ENCODE results near the gene ACVR1.

The ACVR1 gene

DNA sequence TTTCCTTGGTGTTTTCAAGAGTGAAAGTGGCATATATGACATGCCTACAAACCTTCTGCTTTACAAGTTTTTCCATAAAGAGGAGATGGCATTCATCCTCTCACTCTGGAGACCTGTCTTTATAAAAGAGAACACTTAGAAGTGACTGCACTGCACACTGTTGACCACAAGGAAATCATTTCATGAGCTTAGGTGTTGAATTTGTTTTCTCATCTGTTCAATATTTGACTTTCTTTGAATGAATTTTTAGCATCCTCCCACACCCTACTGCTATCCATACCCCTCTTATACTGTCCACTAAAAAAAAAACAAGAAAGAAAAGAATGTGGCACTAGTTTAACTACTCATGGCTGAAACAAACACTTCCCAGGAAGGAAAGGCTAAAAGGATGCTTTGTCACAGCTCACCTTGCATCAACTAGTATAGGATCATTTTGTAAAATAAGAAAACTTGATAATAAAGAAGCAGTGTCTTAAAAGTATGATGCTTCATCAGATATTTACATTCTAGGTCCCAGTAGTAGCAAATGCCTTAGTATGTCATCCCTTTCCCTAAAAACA, 83.0 kb downstream of the ACVR1 start:
- DNase-seq (ENCODE audit: low read depth in 2 of 2), result no peak

DNA sequence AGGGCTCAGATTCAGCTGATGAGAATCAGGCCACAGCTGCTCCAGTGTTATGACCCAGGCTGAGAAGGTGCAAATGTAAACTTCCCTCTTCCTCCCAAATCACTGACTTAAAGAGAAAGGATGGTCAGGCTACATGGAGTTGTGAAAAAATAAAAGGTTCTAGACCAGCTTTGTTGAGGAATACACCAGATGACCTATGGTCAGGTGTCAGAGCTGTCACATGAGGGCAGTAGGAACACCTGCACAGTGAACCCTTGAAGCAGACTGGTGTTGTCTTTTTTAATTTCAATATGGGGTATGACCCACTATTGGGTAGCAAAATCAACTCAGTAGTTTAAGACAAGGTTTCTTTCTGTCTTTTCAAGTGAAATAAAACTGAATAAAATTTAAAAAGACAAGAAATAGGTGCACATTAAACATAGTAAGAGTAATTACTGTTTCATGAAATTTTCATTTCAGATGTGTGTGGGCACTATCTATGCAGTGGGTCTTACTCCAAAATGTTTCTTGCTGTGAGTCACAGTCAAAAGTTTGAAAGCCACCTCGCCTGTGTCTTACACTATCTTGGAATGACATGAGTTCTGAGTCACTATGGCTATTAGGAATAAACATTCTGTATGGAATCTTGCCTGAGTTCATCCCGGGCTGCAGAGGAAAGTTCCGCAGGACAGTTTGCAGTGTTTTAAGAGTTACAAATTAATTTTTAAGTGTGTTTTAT, 83.6 kb downstream of the ACVR1 start:
- no peak for DNase-seq (ENCODE audit: low read depth in 2 of 2)

DNA sequence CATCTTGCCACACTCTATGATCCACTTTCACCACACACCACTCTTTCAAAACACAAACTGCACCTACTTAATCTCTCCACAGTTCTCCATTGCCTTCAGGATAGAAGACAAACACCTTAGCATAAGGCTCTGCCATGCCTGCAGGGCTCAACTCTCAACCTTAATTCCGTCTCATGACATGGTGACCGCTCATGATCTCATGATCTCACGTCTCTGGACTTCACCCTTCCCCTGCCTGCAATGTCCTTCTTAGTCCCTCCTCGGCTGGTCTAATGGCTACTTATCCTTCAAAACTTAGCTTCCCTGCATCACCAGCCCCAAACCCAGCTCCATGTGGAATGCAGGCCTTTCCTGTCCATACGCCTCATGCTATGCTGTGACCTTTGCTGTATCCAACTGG, 85.3 kb downstream of the ACVR1 start:
- no peak for DNase-seq (ENCODE audit: low read depth in 2 of 2)

DNA sequence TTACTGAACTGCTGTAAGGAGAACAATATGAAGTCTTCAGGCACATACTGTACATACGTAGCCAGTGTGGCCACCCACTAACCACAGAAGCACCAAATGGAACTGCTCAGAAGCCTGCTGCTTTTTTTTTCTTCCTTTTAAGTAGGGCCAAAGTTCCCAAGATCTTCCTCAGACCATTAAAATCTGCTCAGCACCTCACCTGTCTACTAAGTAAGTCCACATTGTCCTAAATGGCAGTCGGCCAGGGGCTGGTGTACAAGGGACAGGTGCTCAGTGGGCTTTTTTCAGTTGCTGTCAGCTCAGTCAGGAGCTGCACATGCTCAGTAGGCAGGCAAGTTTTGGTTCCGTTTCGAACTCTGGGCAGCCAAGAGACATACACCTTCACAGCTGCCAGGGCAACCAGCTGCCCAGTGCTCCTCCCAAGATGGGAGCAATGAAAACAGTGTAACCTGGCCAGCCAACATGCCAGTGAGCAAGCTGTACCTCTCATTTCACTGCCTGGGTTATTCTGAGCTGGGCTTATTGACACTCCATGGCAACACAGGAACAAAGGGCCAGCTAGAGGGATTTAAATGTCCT, 86.1 kb downstream of the ACVR1 start:
- DNase-seq (ENCODE audit: low read depth in 2 of 2), result no peak

DNA sequence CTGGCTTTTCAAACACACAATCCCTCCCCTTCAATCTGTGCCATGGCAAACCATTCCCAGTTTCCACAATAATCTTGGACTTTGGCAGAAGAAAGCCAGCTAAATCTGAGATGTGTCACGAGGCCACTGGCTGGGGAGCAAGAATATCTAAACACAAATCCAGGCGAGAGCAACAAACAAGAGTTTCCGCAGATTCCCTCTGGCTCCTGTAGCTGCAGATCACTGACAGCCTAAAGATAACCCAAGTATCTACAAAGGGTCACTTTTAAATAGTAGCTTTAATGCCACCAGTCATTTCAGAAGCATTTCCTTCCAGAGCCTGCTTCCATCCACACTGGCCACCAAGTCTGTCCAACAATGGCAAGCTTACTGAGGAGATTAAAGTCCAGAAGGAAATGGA, 86.9 kb downstream of the ACVR1 start:
- DNase-seq (ENCODE audit: low read depth in 2 of 2), result no peak

DNA sequence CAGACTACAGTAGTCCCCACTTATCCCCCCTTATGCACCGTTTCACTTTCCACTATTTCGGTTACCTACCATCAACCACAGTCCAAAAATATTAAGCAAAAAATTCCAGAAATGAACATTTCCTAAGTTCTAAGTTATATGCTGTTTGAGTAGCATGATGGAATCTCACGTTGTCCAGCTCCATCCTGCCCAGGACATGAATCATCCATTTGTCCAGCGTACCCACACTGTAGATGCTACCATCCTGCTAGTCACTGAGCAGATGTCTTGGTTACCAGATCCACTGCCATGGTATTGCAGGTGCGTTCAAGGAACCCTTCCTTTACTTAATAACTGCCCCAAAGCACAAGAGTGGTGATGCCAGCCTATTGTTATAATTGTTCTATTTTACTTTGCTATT, 87.9 kb downstream of the ACVR1 start:
- DNase-seq (ENCODE audit: low read depth in 2 of 2), result no peak

DNA sequence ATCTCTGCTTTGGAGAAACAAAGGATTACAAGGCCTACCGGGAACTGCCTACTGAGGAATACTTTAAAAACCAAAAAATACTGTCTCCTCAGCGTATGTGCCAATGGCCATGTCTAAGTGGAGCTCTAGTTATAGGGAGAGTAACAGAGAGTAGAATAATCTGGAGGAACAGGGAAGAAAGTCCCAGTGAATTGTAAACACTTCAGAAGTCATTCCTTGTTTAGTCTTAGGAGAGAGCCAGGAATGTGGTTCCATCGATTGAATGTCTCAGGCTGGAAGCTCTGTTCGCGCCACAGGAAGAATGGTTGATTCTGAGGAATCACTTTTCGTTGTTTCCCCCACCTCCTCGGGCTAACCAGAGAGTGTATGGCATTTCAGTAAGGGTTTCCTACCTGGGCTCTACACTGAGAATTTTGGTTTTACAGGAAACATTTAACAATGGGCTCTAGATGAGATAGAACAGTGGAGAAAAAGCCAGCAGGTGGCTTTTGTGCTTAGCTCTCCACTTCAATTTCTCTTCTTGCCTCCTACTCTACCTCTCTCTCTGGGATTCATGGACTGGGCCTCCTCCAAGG, 88.7 kb downstream of the ACVR1 start:
- no peak for DNase-seq (ENCODE audit: low read depth in 2 of 2)

DNA sequence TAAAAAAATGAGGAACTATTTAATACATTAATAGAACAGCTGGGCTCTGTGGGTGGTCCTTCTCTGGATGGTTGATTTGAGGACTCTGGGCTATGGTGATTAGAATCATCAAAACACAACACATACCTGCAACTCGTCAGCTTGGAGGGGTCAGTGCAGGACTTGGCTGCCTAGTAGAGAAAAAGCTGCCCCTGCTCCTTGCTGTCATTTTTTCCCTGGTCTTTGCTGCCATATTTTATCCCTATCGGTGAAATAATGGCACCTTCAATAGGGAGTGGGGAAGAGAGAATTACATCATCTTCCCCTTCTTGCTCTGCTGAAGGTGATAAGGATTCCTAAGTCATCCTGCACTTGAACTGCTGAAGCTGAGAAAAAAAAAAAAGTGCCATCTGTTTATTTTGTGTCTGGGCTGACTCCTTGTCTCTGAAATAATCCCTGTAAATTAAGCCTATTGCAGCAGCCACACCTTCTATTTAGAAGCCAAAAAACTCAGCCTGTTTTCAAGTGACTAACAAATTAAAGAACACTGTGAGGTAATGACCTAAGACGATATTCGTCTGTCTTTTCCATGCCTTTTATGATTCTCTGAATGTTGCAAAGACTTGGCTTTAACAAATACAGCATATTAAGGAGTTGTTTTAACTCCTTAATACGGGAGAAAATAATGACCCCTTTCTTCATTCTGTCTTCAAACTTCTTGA, 89.3 kb downstream of the ACVR1 start:
- DNase-seq (ENCODE audit: low read depth in 2 of 2), result no peak

DNA sequence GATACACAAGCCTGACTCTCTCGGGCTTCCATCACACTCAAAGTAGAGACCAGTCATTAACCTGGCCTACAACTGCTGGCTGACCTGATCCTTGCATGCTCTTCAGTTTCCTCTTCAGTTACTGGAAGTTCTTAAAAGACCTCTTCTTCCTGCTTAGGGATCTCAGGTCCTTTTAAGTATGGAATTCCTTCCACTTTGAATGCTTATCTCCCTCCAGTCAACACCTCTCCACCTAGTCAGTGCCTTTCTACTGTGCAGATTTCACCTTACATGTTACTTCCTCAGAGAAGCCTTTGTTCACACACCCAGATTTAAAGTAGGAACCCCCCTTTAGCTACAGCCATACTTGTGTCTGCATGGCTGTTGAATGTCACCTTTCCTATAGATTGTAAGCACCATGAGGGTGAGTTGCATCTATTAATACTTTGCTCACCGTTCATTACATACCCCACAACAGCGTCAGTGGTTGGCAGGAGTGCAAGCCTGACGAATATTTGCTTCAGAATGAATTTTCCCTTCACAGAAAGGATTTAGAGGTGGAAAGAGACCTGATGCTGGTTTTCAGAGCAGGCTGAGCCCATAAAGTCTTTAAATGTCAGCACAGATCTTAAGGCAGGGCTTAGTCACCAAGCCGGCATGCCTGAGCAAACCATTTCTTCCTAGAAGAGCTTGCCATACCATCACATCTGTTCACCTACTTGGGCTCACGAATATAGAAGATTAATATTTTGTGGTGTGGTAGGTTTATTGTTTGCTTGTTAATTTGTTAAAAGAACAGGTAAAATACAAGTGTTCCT, 90.1 kb downstream of the ACVR1 start:
- DNase-seq (ENCODE audit: low read depth in 2 of 2), result no peak

DNA sequence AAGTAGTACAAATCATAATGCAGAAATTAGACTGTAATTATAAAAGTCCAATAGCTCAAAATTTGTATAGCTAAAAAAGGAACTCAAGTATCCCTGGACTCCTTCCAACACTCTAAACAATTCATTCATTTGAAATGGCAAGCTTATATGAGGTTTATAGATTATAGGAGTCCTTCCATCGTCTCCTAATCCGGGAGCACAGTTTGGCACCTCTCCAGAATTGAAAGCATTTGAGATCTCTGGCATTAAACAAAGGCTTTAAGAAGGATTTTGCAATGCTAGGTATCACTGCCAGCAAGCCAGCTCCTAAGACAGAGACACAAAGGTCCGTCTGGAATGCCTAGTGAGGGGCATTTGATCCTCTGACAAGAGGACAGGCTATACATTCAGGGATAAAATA, 90.9 kb downstream of the ACVR1 start:
- no peak for DNase-seq (ENCODE audit: low read depth in 2 of 2)

DNA sequence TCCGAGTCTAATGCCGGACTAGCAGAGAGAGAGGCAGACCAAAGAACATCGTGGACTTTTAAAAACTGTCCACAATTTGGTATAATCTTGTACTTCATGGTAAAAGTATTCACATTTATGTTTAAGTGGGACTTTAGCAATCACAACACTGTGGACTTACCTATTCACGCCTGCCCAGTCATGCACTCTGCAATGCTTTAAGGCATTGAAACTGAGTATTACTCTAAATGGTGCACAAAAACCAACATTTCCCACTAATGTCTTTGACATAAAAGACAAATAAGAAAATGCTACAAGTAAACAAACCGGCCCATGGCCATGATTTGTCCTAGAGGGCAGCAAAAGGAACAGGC, 91.3 kb downstream of the ACVR1 start:
- no peak for DNase-seq (ENCODE audit: low read depth in 2 of 2)

DNA sequence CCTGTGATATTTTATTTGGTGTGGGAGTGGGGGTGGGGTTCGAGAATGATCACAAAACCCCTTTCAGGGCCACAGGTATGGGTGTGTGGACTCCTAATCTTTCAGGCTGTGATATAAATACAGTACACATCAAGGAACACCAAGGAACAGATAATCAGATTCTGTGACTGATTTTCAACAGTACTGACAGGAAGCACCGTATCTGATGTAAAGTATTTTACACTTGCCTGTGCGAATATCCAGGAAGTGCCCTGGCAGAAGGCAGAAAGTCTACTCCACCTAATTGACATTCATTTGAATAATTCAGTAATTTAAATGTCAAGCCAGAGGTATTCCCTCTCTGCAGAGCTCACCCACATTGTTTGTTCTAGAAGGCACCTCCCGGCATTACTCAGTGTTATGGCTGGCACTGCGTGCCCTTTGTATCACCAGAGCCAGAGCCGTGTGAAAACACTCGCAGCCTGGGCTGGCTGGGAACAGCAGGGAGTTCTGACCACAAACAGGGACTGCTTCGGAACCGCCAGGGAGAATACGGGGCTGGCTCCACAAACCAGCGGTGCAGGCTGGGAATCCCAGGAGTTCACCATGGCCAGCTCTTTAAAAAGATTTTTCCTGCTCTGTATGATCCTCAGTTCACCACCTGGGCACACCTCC, 91.8 kb downstream of the ACVR1 start:
- DNase-seq (ENCODE audit: low read depth in 2 of 2), result no peak

DNA sequence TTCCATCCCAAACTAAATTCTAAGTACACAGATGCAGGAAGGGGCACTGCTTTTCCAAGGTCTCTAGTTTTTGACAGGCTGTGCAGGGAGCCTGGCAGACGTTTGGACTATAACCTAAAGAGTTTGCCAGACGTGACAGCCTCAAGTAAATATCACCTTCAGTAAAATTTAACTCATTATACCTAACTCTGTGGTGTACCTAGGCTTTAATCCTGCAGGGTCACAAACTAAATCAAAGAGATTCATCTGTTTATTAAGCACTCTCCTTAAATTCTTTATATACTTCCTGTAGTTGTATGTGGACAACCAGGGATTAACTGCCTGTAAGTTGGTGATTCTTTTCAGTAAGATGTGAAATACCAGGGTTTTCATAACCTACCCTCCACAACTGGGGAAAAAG, 92.9 kb downstream of the ACVR1 start:
- DNase-seq (ENCODE audit: low read depth in 2 of 2), result no peak

DNA sequence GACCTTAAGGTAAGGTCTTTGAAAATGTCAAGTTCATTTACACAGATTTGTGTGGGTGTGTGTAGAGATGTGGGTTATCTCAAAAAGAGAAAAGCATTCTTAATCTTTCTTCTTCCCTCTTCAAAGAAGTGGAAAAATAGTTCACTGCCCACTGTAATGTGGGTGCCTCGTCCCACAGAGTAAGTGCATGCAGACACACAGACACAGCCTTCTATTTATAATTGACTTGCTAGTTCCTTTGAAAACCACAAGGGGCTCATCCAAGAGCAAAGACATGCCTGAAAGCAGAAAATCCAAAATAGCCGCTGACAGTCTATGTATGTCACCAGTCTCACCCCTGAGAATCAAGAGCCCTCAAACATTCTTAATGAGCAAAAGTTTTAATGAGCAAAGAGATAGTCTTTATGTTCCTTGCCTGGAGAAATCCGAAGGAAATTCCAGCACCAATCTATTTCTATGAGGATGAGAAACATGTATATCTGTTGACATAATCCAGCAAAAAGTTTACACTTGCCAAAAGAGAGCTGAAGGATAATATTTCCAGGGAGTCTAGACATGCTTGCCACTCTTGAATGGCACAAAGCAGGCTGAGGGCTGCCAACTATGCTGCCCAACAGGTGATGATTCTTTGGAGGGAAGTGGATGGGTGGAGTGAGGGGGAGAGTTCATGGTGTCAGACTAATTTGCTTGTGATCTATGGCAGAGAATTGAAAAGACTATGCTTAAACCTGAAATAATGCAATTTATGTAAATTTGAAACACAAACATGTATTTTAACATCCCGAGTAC, 93.9 kb downstream of the ACVR1 start:
- no peak for DNase-seq (ENCODE audit: low read depth in 2 of 2)

DNA sequence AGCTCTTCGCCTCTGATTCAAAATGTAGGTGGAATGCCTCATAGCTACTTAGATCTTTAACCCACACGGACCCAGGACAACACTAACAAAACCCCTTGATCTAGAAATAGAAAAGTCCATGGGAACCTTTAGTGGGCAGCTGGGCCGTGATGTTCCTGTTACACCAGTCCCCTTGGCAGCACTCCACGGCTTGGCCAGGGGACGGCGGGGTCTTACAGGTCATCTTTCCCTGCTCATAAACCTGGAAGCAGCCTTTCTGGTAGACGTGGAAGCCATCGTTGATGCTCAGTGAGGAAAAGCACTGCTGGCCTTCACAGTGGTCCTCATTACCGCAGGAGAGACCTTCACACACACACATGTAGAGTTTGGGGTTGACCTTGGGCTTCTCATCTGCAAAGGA, 95.9 kb downstream of the ACVR1 start:
- no peak for DNase-seq (ENCODE audit: low read depth in 2 of 2)

DNA sequence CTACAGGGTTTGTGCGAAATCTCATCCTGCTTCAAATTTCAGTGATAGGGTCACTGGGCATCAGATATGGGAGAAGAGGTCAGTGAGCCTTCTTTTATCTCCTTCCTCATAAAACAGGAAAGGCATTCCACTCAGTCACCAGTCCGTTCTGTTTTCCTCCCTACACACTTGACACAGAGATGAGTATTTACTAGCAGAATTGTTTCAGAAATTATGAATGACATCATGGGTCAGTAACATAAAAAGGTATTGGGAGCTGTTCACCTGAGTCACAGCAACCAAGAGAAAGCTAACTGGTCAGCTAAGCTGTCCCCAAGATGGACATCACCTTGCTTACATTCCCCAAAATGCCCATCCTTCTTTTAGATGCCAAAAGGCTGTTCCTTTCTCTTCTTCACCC, 96.3 kb downstream of the ACVR1 start:
- no peak for DNase-seq (ENCODE audit: low read depth in 2 of 2)

DNA sequence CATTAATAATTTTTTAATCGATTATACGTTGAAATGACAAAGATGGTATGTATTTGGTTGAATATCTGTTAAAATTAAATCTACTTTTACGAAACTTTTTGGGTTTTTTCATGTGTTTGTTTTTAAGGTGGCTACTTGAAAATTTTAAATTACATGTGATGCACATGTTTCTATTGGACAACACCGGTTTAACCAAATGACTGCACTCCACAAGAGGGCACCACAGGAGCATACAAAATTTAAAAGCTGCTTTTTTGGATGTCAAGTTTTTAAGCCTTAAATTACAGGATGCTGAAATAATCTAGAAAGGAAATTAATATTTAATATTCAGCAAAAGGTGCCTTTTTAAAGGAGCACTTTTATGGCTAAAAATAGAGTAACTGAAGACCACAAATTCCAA, 98.7 kb downstream of the ACVR1 start:
- peak in 1 of 2 donors; percentile 13 for DNase-seq (ENCODE audit: low read depth in 2 of 2)

DNA sequence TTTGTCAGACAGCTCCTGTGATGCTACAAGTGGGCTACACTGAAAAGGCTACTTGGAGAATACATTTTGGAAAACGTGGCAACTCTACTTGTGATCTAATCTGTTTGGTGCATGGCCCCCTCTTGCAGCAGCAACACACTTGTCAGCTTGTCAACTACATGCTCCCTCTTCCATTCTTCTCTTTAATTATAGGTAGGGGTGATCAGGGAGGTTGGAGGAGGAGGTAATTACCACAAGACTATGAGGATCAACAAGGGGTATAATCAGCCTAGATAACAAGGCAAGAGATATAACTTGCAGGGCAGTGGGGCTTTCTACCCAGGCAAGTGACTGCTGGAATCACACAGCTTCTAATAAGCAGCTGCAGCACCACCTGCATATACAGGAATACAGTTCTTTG, 104.9 kb downstream of the ACVR1 start:
- no peak for DNase-seq (ENCODE audit: low read depth in 2 of 2)

DNA sequence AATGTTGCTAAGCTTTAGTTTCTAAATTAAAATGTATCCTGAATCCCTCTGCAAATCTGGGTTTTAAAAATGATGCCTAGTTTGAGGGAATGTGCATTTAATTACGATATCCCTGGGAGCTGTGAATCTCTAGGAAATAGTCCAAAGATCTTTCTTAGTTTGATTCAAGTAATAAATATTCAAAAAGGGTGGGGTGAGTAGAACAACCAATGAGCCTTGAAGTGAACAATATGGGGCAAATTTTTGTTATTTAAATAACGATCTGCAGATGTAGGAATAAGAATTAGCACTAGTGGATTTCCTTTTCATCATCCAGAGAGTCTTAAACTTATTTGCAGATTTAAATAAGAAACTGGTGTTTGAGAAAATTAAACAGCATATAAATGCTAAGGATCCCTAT, 106.3 kb downstream of the ACVR1 start:
- DNase-seq (ENCODE audit: low read depth in 2 of 2), result no peak

DNA sequence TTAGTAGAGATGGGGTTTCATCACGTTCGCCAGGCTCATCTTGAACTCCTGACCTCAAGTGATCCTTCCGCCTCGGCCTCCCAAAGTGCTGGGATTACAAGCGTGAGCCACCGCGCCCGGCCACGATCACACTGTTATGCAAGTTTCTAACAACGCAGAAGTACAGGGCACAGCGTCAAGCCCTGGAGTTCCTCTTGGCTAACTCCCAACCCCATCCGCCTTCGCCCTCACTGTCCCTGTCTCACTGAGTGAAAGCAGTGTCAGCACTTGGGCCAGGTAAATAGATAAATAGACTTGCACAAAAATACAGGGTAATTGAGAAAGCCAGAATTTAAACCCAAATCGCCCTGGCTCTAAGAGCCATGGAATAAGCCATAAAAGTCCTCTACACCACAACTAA, 111.7 kb downstream of the ACVR1 start:
- no peak for DNase-seq (ENCODE audit: low read depth in 2 of 2)

DNA sequence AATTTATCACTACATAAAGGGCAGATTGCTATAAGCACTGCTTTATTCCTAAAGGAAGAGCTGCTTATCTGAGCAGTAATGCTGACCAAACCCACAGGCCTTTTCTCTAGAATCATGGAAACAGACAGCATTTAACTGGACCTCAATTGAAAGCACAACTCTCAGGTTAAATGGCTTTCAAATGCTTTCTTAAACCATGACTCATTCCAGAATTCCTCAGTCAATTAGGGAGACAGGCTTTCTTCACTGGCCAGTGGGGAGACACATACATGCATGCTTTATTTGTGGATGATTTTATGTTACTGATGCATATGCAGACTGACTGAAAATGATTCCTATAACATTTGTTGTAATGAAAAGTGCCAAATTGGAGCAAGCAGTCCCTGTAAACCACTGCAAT, 114.6 kb downstream of the ACVR1 start:
- DNase-seq (ENCODE audit: low read depth in 2 of 2), result no peak

Data from stimulated activated CD8-positive, alpha-beta memory T cell treated with anti-CD3 and anti-CD28 coated beads, Interleukin-2, amount 100 ng/mL, for 48 hours (primary cell).